Measurements from ENCODE around the gene TTC22. TPM values are rescaled to one million over a fixed set of nuclear protein-coding genes. Genes with fewer than 3 reads are reported as not detected.

Gene TTC22
- total RNA-seq, 2 donors from 2014 or later = 12.2 to 15.6 TPM

- Histone ChIP-seq H3K4me1 (peaks cover 4% of the 10 kb centered on the region), H3K36me3 (replicated peaks in 1 of 2; ENCODE audit: insufficient read depth in 1 of 2, low read depth in 2 of 2) (peaks cover 5 to 9% of the 10 kb centered on the region in 2 donors), H3K4me3 (no peak overlapping the region), H3K9me3 (no peaks in the 10 kb centered on the region), H3K27ac (no peak overlapping the region), H3K27me3 (no peaks in the 10 kb centered on the region)
- WGBS, 2 donors = 93 to 98% methylated on average over 7 of the region's 7 CpGs
- intact Hi-C loops (cut with DNase I) = no loop called here
- TF ChIP-seq POLR2A (IDR thresholded peaks at IDR 0.05) (no peak), CTCF (IDR thresholded peaks at IDR 0.05) (no peak)
- DNase-seq = no peak
- ATAC-seq = no peak
Measured at GRCh38 chr1:54848134-54848948, 47.2 kb upstream of the TTC22 start.

- DNase-seq (no peak), ATAC-seq (no peak)
- TF ChIP-seq CTCF (IDR thresholded peaks at IDR 0.05) = no peak
- no peak for TF ChIP-seq POLR2A (IDR thresholded peaks at IDR 0.05)
- H3K27me3 ChIP-seq = no peaks in the 10 kb centered on the region
- peaks cover 4% of the 10 kb centered on the region for H3K4me1 ChIP-seq
- no peak overlapping the region for H3K4me3 ChIP-seq
- intact Hi-C loops (cut with DNase I) = no loop called here
- WGBS, 2 donors = 90 to 93% methylated on average over 9 of the region's 9 CpGs
- H3K9me3 ChIP-seq = no peaks in the 10 kb centered on the region
- no peak overlapping the region for H3K27ac ChIP-seq
- H3K36me3 ChIP-seq (replicated peaks in 1 of 2; ENCODE audit: insufficient read depth in 1 of 2, low read depth in 2 of 2) = peaks cover 0 to 7% of the 10 kb centered on the region in 2 donors
Measured at GRCh38 chr1:54846716-54847284, 45.7 kb upstream of the TTC22 start.

GRCh38 chr1:54846301-54846700 is 45.2 kb upstream of the TTC22 start:
- TF ChIP-seq POLR2A (IDR thresholded peaks at IDR 0.05) = no peak
- TF ChIP-seq CTCF (IDR thresholded peaks at IDR 0.05) = no peak
- intact Hi-C loops (cut with DNase I) = no loop called here
- Histone ChIP-seq H3K9me3 (no peaks in the 10 kb centered on the region), H3K36me3 (replicated peaks in 1 of 2; ENCODE audit: insufficient read depth in 1 of 2, low read depth in 2 of 2) (peaks cover 0 to 5% of the 10 kb centered on the region in 2 donors), H3K27ac (no peak overlapping the region), H3K4me1 (peaks cover 4% of the 10 kb centered on the region), H3K27me3 (no peaks in the 10 kb centered on the region), H3K4me3 (no peak overlapping the region)
- 91 to 100% methylated on average over 2 to 3 of the region's 3 CpGs for WGBS, 2 donors
- DNase-seq (no peak), ATAC-seq (no peak)

GRCh38 chr1:54845772-54846171 is 44.6 kb upstream of the TTC22 start:
- peaks cover 0 to 3% of the 10 kb centered on the region in 2 donors for H3K36me3 ChIP-seq (replicated peaks in 1 of 2; ENCODE audit: insufficient read depth in 1 of 2, low read depth in 2 of 2)
- DNase-seq (no peak), ATAC-seq (no peak)
- H3K27me3 ChIP-seq = no peaks in the 10 kb centered on the region
- no peak overlapping the region for H3K4me3 ChIP-seq
- H3K27ac ChIP-seq = no peak overlapping the region
- intact Hi-C loops (cut with DNase I) = no loop called here
- no peak for TF ChIP-seq POLR2A (IDR thresholded peaks at IDR 0.05)
- TF ChIP-seq CTCF (IDR thresholded peaks at IDR 0.05) = no peak
- 83 to 90% methylated on average over 5 of the region's 5 CpGs for WGBS, 2 donors
- H3K4me1 ChIP-seq = peaks cover 4% of the 10 kb centered on the region
- H3K9me3 ChIP-seq = no peaks in the 10 kb centered on the region
